Measurements from ENCODE around the gene CST7.

The CST7 gene

DNA sequence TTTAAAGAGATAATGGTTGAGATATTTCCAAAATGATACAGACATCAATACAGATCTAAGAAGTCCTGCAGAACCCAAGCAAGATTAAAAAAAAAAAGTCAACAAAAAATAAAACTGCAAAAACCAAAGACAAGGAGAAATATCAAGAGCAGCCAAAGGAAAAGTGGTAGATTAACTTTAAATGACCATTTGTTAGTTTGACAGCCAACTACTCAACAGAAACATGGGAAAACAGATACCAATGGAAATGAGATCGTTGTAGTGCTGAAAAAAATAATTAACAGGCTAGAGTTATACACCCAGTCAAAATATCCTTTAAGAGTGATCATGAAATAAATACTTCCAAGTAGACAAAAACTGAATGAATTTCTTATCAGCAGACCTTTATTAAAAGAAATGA lies 53.9 kb downstream of the CST7 start:
- DNase-seq (ENCODE audit: low read depth) = no peak

DNA sequence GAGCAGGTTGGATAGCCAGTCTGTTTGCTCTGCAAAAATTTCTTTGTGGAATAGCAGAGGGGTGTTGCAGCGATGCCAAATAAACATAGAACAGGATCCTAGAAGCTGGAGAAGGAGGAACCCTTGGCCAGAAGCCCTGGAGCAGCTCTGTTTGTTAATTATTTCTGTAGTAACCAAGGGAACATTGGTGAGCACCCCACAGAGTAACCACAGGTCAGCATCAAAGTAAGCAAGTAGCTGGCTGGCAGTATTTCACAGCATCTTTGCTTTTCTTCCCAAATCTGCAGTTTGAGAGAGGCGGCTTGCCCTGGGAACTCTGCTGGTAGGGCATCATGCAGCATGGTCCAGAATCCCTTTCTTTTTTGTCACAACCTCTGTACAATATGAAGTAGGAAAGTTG lies 56.2 kb downstream of the CST7 start:
- DNase-seq (ENCODE audit: low read depth) = no peak

DNA sequence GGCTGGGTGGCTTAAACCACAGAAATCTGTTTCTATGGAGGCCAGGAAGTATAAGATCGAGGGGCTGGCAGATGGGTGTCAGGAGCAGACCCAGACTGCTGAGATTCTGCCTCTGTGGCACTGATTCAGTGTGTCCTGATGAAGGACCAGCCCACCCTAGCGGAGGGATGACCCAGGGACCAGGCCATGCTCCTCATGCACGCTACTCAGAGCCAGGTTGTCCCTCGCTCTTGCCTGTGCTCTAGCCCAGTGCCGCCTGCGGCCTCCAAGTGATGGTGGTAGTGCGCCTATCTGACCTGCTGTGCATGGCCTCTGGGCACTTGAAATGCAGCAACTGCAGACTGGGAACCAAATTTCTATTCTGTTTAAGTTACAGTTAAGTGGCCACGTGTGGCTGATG lies 56.6 kb downstream of the CST7 start:
- DNase-seq (ENCODE audit: low read depth) = no peak

DNA sequence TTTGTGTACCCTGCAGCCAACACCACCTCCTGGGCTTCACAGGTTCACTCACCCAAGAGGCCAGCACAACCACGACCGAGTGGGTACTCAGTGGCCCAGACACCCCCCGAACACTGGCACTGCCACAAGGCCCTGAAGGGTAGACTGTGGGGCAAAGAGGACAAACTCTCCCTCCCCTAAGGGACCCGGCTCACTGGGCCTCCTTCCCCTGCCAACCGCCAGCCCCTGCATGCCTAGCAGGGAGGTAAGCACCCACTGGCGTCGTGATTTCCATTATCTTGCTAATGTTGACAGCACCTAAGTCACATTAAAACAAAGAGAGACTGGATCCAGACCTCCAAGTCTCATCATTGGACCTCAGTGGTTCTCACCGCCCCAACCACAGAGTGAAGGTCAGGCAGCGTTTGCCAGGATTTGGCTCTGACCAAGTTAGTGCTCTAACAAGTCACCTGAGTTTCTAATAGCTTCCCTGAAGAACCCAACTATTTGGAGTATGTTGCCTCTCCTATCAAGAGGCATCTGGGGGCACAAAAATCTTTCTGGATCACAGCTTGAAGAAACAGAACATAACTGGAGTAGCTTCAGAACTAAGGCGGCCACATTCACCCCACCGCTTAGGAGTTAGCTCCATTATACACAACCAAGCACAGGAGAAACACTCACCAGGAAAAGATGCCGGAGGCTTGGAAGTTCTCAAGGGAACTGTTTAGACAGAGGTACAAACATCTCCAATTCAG lies 57.5 kb downstream of the CST7 start:
- DNase-seq (ENCODE audit: low read depth) = no peak

DNA sequence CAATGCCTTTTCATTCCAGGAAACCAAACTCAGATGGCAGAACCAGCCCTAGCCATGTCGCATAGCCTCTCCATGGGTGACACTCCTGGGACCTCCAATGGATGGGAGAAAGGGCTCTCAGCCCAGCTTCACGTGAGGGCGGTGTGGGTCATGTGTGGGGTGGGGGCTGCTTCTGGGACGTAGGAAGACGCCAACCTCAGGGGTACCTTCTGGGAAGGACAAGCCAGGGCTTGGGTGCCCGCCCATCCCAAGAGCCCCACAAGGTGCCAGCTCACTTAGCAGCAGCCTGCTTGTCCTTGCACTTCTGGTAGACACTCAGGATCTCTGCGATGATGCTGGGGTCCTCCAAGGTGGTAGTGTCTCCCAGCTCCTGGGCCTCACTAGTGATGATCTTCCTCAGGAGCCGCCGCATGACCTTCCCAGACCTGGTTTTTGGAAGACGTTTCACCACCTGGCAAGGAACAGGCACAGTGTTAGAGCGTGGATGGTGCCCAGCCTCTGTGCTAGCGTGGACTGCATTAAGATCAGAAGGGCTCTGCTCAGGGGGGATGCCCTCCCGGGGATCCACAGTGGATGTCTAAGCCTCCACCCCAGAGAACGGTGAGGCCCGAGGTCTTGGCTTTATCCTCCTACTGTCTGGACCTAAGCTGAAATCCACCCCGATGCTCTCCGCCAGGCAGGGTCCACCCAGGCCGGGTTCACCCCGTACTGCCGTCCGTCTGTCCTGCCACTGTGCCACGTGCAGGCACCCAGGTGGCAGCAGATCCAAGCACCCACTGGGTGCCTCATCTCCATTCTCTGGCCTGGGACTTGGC lies 58.6 kb downstream of the CST7 start:
- no peak for DNase-seq (ENCODE audit: low read depth)

DNA sequence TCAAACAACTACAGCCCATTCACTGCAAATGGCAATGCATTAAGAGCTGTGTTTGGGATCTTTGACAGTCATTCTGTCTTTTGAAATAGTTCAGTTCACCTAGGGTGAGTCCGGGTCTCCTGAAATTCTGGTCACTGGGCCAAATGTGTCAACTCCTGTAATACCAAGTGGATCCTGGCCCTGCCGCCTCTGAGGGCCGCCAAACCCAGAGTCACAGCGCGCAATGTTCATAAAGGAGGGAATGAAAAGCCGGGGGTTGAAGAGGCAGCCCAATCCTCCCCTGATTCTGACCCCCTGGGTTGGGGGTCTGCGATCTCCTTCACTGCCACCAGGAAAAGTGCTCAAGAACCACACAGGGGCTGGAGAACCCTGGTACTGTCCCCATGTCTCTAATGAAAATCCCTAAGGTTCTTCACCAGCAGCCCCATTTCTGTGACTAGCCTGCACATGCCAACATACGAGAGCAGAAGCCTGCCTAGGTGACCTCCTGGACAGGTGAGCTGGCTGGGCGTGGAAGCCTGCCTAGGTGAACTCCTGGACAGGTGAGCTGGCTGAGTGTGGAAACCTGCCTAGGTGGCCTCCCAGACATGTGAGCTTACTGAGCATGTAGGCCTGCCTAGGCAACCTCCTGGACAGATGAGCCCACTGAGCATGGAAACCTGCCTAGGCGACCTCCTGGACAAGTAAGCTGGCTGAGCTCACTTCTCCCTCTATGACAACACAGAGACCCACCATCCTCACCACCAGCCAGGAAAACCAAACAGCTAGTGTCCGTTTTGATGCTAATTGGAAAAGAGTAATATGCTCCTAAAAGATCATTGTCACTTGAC lies 59.5 kb downstream of the CST7 start:
- DNase-seq (ENCODE audit: low read depth) = no peak

All from stimulated activated CD8-positive, alpha-beta memory T cell treated with anti-CD3 and anti-CD28 coated beads, Interleukin-7, amount 100 ng/mL, for 24 hours (primary cell).